Activated T-cell treated with anti-CD3 and anti-CD28 coated beads, Interleukin-2, amount 50 U/mL, for 1 hour (primary cell): ENCODE measurements around the gene TXN2.
"Not testable (repeated sequence)": the region's sequence is repeated elsewhere in the genome, so short reads cannot be mapped to it uniquely, and the experiment has no call there.

Experiments used
- DNase-seq: peaks from one replicate; pipeline ENCODE4 v3.0.0-alpha.2; 2020

TXN2 gene

GRCh38 chr22:36481393-36482168, at the start of gene TXN2:
TSS of gene TXN2 (minus strand) at chr22:36481640. CDS start at chr22:36480837, 803 bp downstream.
- peak; percentile 95 for DNase-seq

GRCh38 chr22:36528795-36529751, 47.6 kb upstream of the TXN2 start, which contains the start of gene EIF3D:
TSS of gene EIF3D (minus strand) at chr22:36529166. CDS start at chr22:36526121, 3,045 bp downstream.
- peak; percentile 97 for DNase-seq

- DNase-seq = no peak
Observed at GRCh38 chr22:36528341-36528740, 46.9 kb upstream of the TXN2 start.

GRCh38 chr22:36522662-36523061, 41.2 kb upstream of the TXN2 start:
- DNase-seq = no peak

- DNase-seq = no peak
Observed at GRCh38 chr22:36520423-36520822, 39.0 kb upstream of the TXN2 start.

- DNase-seq = not testable (repeated sequence)
Observed at GRCh38 chr22:36519906-36520305, 38.5 kb upstream of the TXN2 start.

GRCh38 chr22:36514766-36515165, 33.3 kb upstream of the TXN2 start:
- DNase-seq = no peak

GRCh38 chr22:36512991-36513390, 31.6 kb upstream of the TXN2 start:
- DNase-seq = no peak

GRCh38 chr22:36512333-36512732, 30.9 kb upstream of the TXN2 start:
- no peak for DNase-seq

- peak; percentile 45 for DNase-seq
Observed at GRCh38 chr22:36510966-36511881, 29.8 kb upstream of the TXN2 start.

GRCh38 chr22:36510384-36510783, 28.9 kb upstream of the TXN2 start:
- DNase-seq = no peak

- DNase-seq = no peak
Observed at GRCh38 chr22:36507518-36508010, 26.1 kb upstream of the TXN2 start.

GRCh38 chr22:36506637-36507517, 25.4 kb upstream of the TXN2 start, which contains the start of gene FOXRED2:
TSS of gene FOXRED2 (minus strand) at chr22:36507040. CDS start at chr22:36506422, 618 bp downstream.
- peak; percentile 91 for DNase-seq

GRCh38 chr22:36505998-36506635, 24.7 kb upstream of the TXN2 start:
- DNase-seq = no peak

- DNase-seq = no peak
Observed at GRCh38 chr22:36497910-36498665, 16.6 kb upstream of the TXN2 start.

- DNase-seq = no peak
Observed at GRCh38 chr22:36493690-36494110, 12.3 kb upstream of the TXN2 start.

- no peak for DNase-seq
Observed at GRCh38 chr22:36492109-36492508, 10.7 kb upstream of the TXN2 start.

GRCh38 chr22:36491155-36491554, 9.7 kb upstream of the TXN2 start:
- no peak for DNase-seq

GRCh38 chr22:36486619-36487384, 5.4 kb upstream of the TXN2 start:
- peak; percentile 66 for DNase-seq
